Left hindlimb (tissue), 1 donor: ENCODE measurements around the gene MPRIP.
"Not testable (repeated sequence)": the region's sequence is repeated elsewhere in the genome, so short reads cannot be mapped to it uniquely, and the experiment has no call there.

Source experiments
- DNase-seq: peaks from one replicate; pipeline ENCODE4 v3.0.0-alpha.2; 2018

The MPRIP gene

GRCh38 chr17:17013828-17014747 lies 28.2 kb upstream of the MPRIP start:
- not testable (repeated sequence) for DNase-seq

GRCh38 chr17:17014748-17015124 lies 27.5 kb upstream of the MPRIP start:
- DNase-seq: not testable (repeated sequence)

- no peak for DNase-seq
Observed at GRCh38 chr17:17015230-17015629, 27.0 kb upstream of the MPRIP start.

DNA sequence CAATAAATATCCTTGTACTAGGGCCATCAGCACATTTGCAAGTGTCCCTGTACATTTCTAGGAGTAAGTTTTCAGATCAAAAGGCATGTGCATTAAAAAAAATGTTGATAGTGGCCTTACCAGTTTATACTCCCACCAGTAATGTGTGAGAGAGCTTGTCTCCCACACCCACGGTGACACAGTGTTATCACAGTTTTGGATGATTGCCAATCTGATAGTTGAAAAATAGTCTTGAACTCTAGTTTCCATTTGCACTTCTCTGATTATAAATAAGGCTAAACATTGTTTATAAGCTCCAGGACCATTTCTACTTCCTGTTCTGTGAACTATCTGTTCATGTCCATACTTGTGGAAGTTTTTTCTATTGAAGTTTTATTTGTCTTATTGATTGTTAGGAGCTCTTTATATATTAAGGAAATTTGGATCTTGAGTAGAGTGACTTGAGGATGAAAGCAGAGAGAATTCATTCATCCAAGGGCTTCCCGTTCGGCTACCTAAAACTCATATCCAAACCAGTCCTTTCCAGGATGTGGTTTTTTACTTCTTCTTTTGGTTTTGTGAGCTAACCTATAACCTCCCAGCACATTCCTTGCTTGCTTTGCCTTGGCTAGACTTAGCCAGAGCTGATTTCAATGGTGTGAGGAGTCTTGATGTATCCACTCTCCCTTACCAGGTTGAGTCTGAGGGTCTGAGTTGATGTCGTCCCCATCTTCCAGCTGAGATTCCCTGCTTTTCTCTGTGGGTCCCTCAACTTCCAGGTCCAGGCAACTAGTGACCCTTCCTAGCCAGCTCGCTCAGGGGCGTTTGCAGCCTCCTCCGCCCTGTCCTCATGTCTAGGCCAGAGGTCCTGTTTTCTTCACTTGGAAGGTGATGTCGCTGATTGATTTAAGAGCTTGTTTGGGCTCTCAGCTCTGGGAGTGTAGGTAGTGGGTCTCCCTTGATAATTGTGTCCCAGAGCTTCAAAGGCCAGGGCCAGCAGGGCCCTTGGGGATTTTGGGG lies 25.8 kb upstream of the MPRIP start:
- not testable (repeated sequence) for DNase-seq

DNA sequence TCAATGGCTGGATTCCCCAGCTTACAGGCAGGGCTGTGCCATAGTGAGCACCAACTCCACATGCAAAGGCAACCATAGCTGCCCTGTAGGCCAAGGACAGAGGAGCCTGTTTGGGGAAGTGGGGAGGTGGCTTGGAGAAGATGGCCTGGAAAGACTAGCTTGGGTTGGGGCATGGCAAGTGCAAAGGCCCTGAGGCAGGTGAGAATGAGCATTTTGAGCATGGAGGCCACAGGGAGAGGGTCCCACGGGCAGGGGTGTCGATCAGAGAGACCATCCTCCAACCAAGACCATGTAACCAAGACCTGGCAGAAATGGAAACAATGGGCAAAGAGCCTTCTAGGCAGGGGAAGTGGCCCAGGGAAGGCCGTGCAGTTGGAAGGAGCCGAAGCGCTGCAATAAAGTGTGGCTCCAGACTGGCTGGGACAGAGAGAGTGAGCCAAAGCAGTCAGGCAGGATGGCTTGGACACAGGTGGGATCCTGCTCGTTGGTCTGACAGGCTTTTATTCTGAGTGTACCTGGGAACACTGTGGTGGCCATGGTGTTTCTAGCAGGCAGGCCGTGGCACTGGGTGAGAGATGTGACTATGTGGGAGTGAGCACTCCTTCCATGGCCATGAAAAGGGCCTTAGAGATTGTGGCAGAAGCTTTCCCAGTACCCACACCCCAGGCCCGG lies 24.8 kb upstream of the MPRIP start:
- no peak for DNase-seq

DNA sequence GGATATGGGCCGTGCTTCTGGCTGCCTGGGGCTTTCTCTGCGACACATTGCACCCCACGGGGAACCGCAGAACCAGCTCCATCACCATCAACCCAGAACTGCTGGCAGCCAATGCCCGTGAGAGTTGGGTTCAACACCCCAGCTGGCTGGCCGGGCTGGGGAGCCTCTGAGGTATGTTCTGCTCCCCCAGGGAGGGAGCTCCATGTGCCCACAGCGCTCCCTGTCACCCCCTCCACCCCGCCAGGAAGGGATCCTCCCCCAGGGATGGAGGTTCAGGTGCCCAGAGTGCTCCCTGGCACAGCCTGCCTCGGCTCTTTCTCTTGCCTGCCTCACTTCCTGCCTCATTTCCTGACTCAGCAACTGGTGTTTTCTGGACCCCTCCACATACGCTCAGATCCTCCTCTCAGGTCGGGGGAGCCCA lies 24.2 kb upstream of the MPRIP start:
- no peak for DNase-seq

DNA sequence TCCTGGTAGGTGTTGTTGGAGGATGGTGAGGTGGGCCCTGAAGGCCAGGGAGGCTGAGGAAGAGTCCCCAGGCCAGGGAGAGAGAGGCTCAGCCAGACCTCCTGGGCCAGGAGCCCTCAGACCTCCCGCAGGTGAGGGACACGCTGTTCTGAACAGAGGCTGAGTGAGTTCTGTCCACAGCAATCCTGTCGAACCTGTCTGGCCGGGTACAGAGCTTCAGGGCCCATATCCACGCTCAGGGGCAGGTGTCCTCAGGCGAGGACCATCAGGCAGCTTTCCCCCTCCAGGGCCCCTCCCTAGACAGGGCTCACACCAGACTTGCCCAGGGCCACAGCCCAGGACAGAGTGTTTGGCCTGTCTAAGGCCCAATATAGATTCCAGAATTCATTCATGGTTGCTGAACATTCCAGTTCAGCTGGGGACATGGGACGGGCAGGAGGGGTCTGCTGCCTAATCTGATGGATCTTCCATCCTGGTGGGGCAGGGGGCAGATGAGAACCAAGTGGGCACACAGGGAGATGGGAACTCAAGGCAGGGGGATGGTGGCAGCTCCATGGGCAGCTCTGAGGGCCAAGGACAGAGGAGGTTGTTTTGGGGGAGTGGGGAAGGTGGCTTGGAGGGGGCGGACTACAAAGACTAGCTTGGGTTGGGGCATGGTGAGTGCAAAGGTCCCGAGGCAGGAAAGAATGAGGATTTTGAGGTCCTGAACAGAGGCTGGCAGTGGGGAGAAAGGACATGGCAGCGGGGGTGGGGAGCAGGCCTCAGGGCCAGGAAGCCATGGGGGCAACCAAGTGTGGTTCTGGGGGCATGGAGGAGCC lies 23.4 kb upstream of the MPRIP start:
- no peak for DNase-seq

GRCh38 chr17:17019430-17019762 lies 22.9 kb upstream of the MPRIP start:
- DNase-seq: no peak

DNA sequence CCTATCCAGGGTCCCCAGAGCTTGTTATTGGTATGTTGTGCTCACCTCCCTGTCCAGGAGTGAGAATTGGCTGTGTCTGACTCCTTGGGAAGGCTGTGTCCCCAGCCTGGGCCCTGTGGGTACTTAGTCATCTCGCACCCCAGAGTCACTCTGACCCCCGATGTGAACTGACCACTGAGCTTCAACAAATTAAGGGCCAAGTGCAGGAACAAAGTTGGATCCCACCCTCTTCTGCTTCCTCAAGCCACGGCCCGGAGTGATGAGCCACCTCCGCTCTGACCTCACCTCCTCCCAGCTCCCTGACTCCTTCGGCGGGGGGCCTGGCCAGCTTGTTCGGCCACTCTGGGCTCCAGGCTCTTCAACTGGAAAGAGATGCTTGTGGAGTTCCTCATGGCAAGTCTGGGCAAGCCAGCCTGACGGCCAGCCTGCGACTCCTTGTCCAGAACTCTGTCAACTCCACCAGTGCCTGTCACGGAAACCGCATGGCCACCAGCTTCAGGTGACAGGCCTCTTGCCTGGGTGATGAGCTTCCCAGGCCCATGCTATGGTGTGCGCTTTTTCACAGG lies 22.3 kb upstream of the MPRIP start:
- no peak for DNase-seq

- DNase-seq: no peak
Observed at GRCh38 chr17:17020821-17021193, 21.4 kb upstream of the MPRIP start.

DNA sequence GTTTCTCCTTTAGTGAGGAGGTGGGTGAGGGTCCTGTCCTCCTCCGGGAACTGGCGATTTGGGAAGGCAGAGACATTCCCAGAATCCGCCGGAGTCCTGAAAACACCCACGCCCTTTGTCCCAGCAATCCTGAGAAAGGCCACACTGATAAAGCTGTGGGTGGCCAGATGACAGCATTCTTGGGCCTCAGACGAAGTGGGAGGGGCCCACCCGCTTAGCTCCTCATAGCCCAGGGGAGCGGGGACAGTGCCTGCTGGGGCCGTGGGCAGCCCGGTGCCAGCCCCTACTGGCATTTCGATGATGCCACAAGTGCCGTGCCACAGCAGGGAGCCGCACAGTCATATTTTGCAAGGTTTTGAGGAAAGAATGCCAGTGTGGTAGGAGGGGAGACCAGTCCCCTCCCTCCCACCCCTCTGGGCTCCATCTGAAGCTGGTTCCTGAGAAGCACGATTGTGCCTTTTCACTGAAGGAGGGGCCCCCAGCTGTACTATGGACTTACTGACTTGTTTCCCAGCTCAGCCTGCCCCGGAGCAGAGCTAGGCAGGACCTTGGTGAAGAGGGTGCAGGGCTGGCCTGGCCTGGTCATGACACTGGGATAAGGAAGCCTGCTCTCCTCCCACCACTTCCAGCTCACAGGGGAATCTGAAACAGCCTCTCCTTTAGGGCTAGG lies 20.9 kb upstream of the MPRIP start:
- peak; percentile 35 for DNase-seq

DNA sequence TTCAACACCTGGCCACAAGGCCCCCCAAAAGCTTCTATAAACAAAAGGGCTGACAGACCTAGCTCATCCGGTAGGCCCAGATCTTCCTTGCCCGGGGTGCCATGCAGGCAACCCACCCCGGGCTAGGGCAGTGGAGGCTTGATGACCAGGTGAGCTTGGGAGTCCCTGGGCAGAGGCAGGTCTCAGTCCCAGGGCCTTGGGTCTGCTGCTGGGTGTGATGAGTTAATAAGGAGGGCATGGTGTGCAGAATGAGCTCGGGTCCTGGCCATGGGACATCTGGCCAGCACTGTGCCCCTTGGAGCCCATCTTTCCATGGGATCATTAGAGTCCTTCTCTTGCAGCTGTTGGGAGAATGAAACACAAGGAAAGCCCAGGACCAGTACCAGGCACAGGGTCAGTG lies 20.2 kb upstream of the MPRIP start:
- peak; percentile 4 for DNase-seq

DNA sequence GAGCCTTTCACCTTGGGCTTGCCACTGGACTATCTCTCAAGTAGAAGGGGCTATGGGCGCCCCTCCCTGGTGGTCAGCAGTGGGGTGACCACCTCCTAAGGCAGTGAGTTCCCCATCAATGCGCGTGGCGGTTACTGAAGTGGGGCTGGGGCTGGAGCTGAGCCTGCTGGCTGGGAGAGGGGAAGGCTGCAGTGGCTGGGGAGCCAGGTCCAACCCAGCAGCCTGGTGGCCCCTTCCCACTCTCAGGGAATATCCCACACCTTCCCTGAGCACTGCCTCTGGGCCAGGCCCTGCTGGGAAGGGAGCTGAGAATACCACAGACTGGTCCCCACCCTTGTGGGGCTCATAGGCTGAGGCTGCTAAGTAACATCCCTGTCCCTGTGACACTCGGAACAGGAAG lies 19.8 kb upstream of the MPRIP start:
- DNase-seq: no peak

- DNase-seq: peak; percentile 67
Observed at GRCh38 chr17:17024778-17025300, 17.4 kb upstream of the MPRIP start.

GRCh38 chr17:17025621-17026020 lies 16.6 kb upstream of the MPRIP start:
- no peak for DNase-seq

GRCh38 chr17:17026163-17026562 lies 16.1 kb upstream of the MPRIP start:
- DNase-seq: no peak

DNA sequence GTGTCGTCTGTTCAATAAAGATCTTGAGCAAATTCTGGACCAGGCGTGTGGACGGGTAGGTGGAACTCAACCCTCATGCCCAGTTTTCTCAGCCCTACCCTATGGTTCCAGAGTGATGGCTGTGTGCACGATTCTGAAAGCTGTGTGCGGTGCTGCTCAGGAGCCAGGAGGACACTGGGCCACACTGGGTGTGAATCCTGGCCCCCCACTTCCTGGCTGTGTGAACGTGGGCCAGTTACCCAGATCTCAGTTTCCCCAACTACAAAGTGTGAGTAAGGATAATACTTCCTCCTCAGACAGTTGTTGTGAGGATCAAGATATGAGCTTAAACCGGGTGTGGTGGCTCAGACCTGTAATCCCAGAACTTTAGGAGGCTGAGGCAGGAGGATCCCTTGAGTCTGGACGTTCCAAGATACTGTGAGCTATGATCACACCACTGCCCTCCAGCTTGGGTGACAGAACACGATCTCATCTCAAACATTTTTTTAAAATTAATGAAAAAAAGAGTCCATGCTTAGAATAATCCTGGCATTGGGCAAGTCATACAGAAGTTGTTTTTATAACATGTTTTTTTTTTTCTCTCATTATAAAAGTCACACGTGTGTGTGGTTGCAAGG lies 14.7 kb upstream of the MPRIP start:
- no peak for DNase-seq

DNA sequence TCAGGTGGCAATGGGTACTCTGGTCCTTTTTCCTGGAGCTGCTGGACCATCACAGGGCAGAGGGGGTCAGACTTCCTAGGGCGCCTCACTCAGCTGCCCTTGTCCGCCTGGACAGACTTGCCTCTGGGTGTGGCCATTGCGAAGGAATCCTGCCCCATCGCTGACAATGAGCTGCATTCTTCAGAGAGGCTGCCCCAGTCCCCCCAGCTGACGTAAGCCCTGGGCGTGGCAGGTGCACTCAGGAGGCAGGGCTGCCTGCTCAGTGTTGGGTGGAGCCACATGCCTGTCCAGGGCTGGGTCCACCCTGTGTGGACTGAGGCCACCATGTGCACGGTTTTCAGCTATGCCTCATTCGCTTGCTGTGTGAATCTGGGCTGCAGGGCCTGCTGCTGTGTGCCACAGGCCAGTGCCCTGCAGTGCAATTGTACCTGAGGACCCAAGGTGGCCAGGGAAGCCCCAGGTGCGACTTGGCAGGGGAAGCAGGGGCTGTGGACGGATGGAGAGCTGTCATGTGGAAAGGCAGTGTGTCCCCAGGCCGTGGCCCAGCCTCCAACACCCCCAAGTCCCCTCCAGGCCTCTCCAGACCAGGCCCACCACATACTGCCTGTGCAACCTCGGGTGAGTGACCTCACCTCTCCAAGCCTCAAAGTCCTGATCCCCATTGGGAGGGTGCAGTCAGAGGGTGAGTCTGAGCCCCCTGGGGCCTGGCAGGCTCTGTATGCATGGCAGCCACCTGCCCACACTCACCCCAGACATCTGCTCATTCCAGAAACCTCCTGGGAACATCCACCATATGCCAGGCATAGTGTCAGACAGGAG lies 14.0 kb upstream of the MPRIP start:
- peak; percentile 77 for DNase-seq

DNA sequence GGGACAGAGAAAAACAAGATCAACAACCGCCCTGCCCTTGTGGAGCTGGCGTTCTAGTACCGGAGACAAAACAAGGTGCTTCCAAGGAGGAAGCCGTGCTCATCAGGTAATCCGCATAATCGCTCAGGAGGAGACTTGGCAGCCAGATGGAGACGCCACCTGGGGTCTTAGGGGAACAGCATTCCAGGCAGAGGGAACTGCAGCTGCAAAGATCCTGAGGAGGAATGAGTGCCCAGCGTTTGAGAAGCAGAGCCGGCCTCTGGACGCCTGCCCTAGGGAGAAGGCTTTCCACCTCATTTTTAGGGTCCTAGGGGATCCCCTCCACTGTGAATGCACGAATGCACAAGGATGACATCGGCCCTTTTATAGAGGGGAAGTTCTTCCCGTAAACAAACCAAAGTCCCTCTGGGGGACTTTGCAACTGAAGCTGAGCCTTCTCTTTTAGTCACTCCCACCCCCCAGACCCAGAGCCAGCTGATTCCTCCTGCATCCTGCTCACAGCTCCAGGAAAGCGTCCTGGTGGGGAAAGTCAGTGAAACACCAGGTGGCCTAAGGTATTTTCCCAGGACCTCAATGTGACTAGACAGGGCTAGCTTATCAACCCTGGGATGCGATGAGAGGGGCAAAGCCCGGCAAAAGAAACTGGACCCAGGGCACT lies 13.2 kb upstream of the MPRIP start:
- no peak for DNase-seq
